NCI-H226 (cell line): Measurements from ENCODE around the gene FARP2.
"Not testable (repeated sequence)": the region's sequence is repeated elsewhere in the genome, so short reads cannot be mapped to it uniquely, and the experiment has no call there.

Experiments used
- DNase-seq: peaks from one replicate; pipeline ENCODE4 v3.0.0-alpha.2; 2015

FARP2 gene

DNA sequence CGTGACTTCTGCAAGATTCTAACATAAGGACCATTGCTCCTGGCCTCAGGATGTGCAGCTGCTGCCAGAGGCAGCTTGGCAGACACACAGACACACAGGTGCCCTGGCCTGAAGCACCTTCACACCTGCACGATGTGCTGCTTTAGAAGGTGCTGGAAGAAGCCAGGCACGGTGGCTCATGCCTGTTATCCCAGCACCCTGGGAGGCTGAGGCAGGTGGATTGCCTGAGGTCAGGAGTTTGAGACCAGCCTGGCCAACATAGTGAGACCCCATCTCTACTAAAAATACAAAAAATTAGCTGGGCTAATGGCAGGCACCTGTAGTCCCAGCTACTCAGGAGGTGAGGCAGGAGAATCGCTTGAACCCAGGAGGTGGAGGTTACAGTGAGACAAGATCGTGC is 57.4 kb downstream of the FARP2 start:
- not testable (repeated sequence) for DNase-seq

DNA sequence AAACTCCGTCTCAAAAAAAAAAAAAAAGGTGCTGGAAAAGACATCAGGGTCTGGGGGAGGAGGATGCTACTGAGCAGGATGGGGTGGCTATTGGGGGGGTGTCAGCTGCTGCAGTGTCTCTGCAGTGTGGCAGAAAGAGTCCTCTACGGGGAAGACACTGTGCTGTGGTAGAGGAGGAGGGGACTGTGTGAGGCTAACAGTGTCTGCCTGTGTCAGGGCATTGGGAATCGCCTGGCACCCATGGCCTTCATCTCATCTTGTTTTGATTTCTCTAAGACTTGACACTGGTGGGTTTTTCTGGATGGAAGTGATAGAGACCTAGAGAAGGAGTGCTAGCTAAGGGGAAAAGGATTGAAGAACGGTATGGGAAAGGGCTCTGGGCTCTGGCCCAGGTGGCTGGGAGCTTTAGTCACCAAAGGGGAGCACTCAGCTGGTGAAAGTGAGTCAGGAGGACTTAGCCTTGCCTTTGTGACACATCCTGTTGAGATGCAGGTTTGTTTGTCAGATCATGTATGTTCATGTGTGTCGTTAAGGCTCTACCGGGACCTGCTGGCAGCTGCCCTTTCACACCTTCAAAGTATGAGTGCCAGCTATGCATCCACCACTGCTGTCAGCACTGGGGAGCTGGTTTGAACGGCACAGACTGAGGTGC is 58.0 kb downstream of the FARP2 start:
- no peak for DNase-seq

DNA sequence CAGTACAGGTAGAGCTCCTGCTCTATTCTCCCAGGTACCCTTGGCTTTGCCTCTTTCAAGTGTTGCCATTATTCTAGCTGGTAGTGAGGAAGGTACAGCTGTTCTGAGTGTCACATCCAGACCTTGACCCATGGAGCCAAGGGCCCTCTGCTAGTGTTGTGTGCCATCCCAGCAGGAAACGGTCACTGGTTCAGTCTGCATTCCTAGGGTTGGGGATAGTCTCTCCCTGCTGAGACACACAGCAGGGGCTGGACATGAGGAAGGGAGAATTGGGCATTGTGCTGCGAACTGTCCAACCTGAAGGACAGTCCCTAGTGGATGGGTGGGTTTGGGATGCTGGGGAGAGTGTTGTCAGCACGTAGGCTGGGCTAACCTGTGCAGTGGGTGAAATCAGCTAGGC is 59.1 kb downstream of the FARP2 start:
- no peak for DNase-seq

DNA sequence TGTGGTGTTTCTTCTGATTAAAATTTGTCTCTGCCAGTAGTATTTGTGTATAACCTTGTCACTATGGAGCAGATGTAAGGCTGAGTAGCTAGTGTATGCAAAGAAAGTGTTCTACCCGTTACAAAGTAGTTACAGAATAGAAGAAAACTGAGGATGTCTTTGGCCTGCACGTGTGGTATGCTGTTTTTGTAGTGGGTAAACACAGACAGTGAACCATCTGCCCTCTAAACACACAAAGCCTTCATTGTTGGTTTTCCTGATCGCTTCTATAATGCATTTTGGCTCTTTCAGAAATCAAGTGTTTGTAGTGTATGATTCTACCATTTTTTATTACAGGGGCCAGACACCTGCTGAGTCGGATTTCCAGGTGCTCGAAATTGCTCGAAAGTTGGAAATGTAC is 61.5 kb downstream of the FARP2 start:
- no peak for DNase-seq

DNA sequence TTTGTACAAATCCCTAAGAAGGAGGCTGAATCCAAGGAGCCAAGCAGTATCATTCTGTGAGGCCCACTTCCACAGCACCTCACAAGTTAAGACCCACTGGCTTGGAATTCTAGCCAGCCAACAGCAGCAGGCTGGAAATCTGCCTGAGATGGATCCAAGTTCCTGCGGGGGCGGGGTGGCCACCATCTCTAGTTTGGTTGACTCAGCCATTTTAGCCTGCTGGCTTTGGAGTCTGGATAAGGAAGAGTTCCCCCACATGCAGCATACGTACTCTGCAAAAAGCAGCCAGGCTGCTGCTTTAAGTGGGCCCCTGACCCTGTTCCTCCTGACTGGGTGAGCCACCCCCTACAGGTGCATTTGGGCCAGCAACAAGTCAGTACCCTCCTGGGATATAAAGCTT is 65.2 kb downstream of the FARP2 start:
- no peak for DNase-seq

DNA sequence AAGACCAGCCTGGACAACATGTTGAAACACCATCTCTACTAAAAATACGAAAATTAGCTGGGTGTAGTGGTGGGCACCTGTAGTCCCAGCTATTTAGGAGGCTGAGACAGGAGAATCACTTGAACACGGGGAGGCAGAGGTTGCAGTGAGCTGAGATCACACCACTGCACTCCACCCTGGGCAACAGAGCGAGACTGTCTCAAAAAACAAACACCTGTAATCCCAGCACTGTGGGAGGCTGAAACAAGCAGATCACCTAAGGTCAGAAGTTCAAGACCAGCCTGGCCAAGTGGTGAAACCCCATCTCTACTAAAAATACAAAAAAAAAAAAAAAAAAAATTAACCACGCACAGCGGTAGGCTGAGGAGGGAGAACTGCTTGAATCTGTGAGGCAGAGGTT is 65.9 kb downstream of the FARP2 start:
- DNase-seq = not testable (repeated sequence)

DNA sequence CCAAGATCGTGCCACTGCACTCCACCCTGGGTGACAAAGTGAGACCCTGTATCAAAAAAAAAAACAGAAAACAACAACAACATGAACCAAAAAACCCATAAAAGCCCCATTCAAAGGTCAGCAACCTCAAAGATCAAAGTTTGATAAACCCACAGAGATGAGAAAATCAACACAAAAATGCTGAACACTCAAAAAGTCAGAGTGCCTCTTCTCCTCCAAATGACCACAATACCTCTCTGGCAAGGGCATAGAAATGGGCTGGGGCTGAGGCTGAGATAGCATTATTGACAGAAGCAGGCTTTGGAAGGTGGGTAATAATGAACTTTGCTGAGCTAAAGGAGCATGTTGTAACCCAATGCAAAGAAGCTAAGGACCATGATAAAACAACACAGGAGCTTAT is 66.3 kb downstream of the FARP2 start:
- no peak for DNase-seq

DNA sequence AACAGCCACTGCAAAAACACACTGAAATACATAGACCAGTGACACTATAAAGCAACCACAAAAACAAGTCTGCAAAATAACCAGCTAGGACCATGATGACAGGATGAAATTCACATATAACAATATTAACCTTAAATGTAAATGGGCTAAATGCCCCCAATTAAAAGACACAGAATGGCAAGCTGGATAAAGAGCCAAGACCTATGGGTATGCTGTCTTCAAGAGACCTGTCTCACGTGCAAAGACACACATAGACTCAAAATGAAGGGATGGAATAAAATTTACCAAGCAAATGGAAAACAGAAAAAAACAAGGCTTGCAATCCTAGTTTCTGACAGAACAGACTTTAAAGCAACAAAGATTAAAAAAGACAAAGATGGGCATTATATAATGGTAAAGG is 67.4 kb downstream of the FARP2 start:
- not testable (repeated sequence) for DNase-seq

DNA sequence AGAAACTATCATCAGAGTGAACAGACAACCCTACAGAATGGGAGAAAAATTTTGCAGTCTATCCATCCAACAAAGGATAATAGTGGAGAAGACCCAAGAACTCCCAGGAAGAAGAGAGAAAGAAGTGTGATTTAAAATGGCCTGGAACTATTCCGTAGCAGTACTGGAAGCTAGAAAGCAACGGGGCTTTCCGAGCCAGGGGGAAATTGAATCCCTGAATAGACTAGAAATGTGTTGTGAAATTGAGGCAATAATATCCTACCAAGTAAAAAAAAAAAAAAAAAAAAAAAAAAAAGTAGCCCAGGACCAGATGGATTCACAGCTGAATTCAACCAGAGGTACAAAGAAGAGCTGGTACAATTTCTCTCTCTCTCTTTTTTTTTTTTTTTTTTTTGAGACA is 69.3 kb downstream of the FARP2 start:
- no peak for DNase-seq

DNA sequence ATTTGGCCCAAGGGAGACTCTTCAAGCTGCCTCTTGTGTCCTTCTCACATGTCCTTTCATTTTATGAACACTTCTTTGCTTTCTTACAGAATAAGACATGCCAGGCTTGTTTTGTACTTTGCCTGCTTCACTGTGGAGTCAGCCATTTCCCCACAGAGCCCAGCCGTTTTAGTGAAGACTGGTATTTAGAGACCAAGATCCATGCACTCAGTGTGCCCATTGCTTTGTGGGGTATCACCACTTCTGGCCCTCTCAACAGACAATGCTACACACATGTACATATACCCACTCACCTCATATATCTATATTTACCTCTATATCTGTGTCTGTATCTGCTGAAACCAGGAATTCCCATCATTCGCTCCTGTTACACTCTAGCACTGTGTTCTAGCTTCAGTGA is 74.1 kb downstream of the FARP2 start:
- no peak for DNase-seq

DNA sequence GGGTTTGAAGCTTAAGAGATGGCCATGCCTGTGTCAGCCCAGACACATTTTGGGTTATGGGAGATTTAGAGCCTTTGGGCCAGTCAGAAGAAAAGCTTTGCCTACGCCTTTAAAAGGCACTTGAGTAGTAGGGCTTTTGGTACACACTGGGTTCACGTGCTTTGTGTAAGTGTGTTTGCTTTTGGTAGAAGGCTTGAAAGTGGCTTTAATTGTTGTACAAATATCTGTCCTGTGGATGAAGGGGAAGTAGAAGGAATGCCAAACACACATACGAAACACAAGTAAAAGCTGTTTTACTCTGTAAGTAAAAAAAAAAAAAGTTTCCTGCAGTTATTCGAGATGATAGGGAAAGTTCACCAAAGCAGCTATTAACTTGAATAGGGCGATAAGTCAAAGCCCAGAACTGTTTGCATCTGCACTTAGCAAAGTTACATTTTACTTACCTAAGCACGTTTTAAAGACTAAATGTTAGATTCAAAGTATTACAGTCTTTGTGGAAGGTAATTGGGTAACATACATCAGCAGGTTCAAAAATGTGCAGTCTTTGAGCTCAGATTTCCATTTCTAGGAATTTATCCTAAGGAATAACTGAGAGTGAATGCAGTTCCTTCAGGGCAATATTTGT is 76.9 kb downstream of the FARP2 start:
- no peak for DNase-seq

DNA sequence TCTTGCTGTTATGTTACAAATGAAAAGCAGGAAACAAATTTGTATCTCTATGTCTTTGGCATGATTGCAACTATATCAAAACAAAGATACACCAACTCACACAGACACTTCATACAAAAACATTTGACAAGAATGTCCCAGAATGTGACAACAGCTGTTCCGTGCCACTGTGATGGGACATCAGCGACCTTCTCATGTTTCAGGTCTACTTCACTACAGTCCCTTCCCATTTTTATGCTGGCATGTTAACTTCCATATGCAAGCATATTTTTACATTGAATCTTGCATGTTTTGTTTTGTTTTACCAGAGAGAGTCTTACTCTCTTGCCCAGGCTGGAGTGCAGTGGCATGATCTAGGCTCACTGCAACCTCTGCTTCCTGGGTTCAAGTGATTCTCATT is 81.1 kb downstream of the FARP2 start:
- DNase-seq = no peak

DNA sequence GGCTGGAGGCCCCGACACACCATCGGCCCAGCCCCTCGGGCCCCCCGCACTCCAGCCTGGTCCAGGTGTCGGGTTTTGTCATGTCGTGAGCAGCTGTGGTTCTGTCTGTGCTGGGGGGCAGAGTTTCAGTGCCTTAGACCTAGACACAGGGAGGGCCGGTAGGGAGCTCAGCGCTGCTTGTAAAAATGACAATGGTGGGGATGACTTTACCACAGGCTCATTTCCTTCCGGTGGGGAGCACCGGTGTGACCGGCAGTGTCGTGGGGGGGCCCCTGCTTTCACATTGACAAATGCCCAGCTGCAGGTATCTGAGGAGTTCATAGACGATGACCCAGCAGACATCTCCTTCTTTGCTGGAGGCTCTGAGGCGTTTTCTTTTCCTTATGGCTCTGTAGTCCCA is 85.4 kb downstream of the FARP2 start:
- DNase-seq = no peak

DNA sequence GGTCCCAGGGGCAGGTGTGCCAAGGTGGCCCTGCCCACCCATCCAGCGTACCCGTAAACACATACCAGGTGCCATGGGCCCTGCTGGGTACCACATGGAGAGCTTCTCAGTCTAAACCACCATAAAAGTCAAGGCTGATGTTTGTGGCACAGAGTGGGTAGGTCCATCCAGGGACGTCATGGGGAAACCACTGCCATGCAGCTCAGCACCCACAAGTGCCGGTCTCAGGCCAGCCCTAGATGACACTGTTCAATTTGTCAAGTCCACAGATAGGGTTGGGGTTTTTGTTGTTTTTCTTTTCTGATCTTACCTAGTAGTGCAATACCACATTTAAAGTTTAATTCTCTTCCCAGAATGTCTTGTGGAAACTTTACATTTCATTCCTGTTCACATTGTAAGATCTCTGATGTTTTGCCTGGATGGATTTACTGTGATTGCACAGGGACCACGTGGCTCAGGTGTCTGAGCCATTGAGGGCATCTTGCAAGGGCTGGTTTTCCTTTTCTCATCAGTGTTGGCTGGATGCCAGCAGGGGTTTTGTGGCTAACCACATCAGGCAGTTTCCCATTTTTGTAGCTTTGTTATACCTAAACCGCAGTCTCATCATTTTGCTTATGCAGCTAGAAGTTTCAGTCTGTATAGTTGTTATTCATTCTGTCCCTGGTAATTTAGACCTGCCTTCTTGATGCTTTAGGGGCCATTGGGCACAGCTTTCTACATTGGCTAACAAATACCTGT is 87.6 kb downstream of the FARP2 start:
- peak; percentile 24 for DNase-seq

DNA sequence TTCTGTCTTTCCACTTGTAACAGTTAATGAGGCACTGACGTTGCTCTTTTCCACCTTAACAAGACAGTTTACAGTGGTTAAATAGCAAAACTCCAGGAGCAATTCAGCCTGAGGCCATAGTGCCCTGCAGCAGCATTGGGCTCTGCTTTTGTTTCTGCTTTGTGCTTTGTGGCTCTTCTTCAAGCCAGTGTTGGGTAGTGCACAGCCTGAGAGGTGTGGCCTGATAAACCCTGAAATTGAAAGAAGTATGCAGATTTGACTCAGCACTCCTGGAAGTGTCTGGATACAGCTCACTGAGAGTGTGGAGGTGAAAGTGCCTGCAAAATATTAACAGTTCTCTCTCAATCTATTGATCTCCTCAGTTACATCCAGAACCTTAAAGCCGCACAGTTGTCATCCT is 89.3 kb downstream of the FARP2 start:
- no peak for DNase-seq

DNA sequence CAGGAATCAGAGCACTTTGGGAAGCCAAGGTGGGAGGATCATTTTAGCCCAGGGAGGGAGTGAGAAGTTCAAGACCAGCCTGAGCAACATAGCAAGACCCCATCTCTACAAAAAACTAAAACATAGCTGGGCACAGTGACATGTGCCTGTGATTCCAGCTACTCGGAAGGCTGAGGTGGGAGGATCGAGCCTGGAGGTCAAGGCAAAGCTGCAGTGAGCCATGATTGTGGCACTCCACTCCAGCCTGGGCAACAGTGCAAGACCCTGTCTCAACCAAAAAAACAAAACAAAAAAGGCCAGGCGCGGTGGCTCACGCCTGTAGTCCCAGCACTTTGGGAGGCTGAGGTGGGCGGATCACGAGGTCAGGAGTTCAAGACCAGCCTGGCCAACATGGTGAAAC is 94.0 kb downstream of the FARP2 start:
- DNase-seq = not testable (repeated sequence)

DNA sequence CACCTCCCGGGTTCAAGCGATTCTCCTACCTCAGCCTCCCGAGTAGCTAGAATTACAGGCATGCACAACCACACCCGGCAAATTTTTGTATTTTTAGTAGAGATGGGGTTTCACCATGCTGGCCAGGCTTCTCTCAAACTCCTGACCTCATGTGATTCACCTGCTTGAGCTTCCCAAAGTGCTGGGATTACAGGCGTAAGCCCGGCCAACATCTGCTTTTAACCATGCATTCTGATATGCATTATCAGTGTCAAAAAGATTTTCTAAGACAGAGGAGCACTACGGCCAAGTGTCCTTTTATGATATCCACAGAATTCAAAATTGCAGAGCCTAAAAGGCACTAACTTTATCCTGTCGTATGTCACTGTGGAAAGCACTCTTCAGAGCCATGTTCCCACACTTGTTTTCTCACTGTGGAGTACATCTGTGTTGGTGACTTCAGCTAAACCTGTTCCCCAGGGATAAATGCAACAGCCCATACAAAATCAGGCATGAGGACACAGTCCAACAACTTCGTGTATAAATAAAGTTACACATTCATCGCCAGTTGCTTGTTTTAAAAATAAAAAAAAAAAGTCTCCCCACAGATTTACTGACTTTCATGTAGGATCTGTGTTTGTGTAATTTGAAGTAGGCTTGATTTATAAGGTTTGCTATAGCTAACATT is 95.9 kb downstream of the FARP2 start:
- DNase-seq = no peak

DNA sequence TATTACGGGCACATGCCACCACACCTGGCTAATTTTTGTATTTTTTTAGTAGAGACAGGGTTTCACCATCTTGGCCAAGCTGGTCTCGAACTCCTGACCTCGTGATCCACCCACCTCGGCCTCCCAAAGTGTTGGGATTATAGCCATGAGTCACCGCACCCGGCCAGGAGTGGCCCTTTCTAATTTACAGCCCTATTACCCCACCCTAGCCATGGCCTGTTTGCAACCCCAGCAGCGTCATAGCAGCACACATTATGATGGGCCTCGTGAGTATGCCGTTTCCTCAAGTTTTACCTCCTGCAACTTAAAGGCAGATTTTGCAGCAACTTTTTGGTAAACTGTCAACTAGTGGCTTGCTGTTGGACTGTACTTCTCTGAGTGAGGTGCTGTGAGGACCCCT is 97.8 kb downstream of the FARP2 start:
- DNase-seq = not testable (repeated sequence)

DNA sequence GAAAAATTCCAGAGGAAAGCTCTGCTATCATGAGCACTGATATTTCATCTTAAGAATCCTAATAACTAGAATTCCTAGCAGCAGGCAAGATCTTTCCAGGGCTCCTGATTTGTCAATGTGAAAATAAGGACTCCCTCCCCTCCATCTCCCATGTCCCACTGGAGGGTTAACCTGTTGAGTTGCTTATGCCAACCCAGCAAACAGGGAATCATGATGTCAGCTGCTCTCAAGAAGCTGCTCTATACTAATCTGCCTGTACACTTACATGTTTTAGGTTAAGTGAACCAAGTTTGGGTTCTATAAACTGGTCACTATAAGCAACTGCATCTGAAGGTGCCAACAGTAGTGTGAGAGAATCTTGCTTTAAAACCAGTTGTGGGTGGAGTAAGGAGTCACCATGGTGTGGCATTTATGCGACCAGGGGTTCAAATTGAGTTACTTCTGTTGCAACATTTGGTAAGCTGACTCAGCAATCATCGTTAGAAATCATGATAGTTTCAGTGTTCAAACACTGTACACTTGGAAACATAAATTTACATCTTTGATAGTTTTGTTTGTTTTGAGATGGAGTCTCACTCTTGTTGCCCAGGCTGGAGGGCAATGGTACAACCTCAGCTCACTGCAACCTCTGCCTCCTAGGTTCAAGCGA is 98.9 kb downstream of the FARP2 start:
- no peak for DNase-seq

DNA sequence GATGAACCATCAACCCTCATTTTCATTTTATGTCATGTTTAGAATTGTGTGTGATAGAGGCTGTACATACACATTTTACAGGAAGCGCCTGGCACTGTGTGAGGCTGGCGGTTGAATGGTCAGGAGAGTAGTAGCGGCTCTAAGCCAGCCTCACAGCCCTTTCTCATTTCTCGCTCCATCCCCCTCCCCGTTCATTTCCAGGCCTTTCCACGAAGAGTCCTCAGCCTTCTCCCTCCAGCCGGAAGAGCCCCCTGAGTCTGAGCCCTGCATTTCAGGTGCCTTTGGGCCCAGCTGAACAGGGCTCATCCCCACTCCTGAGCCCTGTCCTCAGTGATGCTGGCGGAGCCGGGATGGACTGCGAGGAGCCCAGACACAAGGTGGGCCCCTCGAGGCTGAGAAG is 100.5 kb downstream of the FARP2 start:
- DNase-seq = no peak

DNA sequence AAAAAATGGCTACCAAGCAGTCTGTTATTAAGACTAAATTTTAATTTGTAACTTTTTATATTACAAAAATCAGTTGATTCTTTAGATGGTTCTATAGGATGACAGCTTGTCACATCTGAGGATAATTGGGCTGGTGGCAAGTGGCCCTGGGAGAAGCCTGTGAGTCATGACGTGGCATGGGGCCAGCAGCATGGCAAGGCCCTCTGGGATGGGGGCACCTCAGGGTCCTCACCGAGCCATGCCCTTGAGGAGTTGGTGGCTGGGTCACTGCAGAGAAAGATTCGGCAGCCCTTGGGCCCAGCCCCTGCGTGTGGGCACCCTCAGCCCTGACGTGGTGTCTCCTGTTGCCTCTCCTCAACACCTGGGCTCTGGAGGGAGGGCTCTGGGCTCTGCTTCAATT is 102.6 kb downstream of the FARP2 start:
- DNase-seq = no peak

DNA sequence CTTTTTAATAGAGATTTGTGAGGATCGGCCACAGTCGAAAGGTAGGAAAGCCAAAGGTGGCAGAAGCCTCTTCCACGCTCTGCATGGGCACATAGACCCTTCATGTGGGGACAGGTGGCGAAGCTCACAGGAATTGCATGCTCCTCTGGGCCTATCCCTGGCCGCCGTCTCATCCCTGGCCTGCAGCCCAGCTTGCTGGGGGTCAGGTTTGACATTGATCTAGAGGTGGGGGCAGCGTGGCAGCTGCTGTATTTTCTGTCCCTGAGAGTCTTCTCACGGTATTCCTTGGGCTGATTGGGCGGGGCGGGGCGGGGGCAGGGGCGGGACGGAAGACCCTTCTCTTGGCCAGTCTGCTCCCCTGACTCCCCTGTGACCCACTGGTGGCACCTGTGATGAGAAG is 103.4 kb downstream of the FARP2 start:
- no peak for DNase-seq

DNA sequence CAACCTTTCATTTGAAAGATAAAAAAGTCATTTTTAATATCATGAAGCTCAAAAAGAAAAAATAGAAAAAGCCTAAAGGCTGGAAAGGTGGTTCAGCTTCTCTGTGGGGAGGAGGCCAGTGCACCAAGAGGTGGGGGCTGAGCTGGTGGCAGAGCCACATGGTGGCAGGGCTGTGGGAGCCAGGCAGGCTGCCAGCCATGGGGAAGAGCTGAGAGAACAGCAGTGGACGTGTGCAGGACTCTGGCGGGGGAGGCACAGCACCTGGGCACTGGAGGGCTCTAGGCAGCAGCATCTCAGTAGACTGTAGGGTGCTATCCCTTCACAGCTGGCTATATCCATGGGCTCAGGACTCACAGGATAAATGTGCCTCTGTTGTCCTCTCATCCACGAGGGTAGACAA is 104.5 kb downstream of the FARP2 start:
- no peak for DNase-seq
